T-helper 1 cell treated with Interleukin-12 subunit alpha and Interleukin-12 subunit beta and Interleukin-4 antibody, amounts not matched to agents 30 μg/mL and 1 μg/mL, for 36 hours (primary cell): Measurements from ENCODE around the gene GPR158.

Experiments
- H3K27ac Mint-ChIP-seq: one replicate; pipeline ENCODE4 v1.8.0; 2021; ENCODE audit warnings: mild to moderate bottlenecking, mixed read lengths
- H3K27me3 Mint-ChIP-seq: one replicate; pipeline ENCODE4 v1.8.0; 2021; ENCODE audit warnings: low read depth, mixed read lengths
- H3K36me3 Mint-ChIP-seq: one replicate; pipeline ENCODE4 v1.8.0; 2021; ENCODE audit warnings: low read depth, mixed read lengths
- H3K4me1 Mint-ChIP-seq: one replicate; pipeline ENCODE4 v1.8.0; 2021; ENCODE audit warnings: low read depth, mixed read lengths
- H3K4me3 Mint-ChIP-seq: one replicate; pipeline ENCODE4 v1.8.0; 2021; ENCODE audit warnings: mild to moderate bottlenecking, moderate library complexity, mixed read lengths
- H3K9me3 Mint-ChIP-seq: one replicate; pipeline ENCODE4 v1.8.0; 2021; ENCODE audit warnings: mixed read lengths

GPR158 gene

DNA sequence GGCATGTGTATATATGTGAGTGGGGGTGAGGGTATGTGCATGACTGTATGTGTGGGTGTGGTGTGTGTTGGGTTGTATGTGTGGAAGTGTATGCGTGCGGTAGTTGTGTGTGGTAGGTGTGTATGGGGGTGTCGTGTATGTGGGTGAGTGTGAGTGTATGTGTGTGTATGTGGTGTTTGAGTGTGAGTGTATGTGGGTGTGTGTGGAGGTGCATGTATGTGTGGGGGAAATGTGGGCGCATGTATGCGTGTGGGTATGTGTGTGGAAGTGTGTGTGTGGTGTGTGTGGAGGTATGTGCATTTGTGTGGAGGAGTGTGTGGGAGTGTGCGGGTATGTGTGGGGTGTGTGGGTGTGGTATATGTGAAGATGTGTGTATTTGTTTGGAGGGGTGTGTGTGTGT lies 269.5 kb downstream of the GPR158 start:
- Mint-ChIP-seq H3K36me3 (no peaks in the 10 kb centered on the region), H3K27ac (no peak overlapping the region), H3K27me3 (no peaks in the 10 kb centered on the region), H3K4me3 (no peak overlapping the region), H3K9me3 (peaks cover 17% of the 10 kb centered on the region), H3K4me1 (no peaks in the 10 kb centered on the region)

DNA sequence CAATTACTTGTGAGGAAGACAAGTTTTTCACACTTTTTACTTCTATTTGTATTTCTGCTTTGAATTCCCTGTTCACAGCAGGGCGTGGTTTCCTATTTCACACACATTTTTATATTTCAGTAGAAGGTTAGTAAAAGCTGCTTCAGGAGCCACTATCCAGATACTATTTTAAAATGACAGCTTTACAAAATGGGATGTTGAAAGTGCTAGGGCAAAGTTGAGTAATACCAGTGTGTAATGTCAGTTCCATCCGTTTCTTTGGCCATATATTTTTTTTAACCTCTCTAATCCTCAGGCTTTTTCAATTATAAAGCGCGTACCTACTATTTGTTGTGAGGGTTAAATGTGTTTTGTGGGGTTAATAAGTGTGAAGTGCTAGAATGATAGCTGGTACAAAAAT lies 276.6 kb downstream of the GPR158 start:
- Mint-ChIP-seq H3K27me3 (no peaks in the 10 kb centered on the region), H3K27ac (no peak overlapping the region), H3K4me3 (no peak overlapping the region), H3K4me1 (no peaks in the 10 kb centered on the region), H3K36me3 (no peaks in the 10 kb centered on the region), H3K9me3 (peaks cover 24% of the 10 kb centered on the region)

DNA sequence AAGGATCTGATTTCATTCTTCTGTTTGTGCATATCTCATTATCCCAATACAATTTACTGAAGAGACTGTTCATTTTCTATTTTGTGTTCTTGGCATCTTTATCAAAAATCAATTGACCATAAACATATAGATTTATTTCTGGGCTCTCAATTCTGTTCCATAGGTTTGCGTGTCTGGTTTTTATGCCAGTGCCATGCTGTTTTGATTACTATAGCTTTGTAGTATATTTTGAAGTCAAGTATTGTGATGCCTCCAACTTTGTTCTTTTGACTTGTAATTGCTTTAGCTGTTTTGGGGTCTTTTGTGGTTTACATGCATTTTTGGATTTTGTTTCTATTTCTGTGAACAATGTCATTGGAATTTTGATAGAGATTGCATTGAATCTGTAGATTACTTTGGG lies 278.8 kb downstream of the GPR158 start:
- Mint-ChIP-seq H3K27ac (no peak overlapping the region), H3K4me1 (no peaks in the 10 kb centered on the region)

DNA sequence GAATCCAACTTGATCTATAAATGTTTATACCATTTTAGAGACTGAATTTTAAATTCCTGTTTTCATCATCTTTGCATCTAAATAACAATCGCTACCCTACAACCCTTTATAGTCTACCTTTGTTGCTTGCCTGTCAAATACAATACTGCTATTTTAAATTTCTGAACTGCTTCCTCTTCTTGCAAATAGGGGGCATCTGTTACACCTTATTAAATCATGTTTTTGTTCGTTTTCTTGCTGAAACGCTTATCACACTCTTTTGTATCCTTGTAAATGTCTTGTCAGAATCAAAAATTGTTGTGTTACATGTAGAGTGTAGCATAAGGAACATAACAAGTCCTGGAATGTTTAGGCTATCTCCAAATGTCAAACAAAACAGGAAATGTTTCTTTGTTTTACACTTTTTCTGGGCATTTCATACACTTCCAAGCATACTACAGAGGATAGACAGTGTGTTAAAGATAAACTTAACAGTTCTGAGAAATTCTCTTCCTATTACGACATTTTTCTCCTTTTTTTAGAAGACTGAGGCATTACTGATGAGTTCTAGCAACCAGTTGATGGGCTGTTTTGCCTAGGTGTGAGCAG lies 281.3 kb downstream of the GPR158 start:
- Mint-ChIP-seq H3K36me3 (no peaks in the 10 kb centered on the region), H3K27ac (no peak overlapping the region), H3K4me1 (no peaks in the 10 kb centered on the region), H3K9me3 (peaks cover 16% of the 10 kb centered on the region), H3K4me3 (no peak overlapping the region), H3K27me3 (no peaks in the 10 kb centered on the region)

More for the DNA sequence above, 278.8 kb downstream of the GPR158 start:
- Mint-ChIP-seq H3K36me3 (no peaks in the 10 kb centered on the region), H3K27me3 (no peaks in the 10 kb centered on the region), H3K4me3 (no peak overlapping the region), H3K9me3 (peaks cover 24% of the 10 kb centered on the region)

DNA sequence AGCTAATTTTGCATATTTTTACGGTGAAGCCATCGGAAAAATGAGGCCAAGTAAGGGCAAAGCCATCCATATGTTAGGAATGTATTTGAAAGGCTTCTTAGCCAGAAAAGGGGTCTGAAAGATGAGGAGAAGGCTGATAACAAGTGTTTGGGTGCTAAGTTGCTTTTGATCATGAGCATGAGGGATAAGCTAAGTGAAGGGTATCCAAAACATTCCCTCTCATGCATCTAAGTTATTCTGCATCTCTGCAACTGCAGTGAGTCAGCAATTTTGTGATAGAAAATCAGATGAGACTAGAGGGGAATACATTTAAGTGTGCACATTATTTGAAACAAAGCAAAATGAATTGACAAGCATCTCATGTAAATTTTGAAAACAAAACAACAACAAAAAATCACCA lies 282.8 kb downstream of the GPR158 start:
- no peak overlapping the region for H3K27ac Mint-ChIP-seq
- no peak overlapping the region for H3K4me3 Mint-ChIP-seq
- peaks cover 21% of the 10 kb centered on the region for H3K9me3 Mint-ChIP-seq
- no peaks in the 10 kb centered on the region for H3K4me1 Mint-ChIP-seq
- no peaks in the 10 kb centered on the region for H3K27me3 Mint-ChIP-seq
- H3K36me3 Mint-ChIP-seq: no peaks in the 10 kb centered on the region

GRCh38 chr10:25465582-25466372 lies 291.0 kb downstream of the GPR158 start:
- H3K36me3 Mint-ChIP-seq: no peaks in the 10 kb centered on the region
- no peak overlapping the region for H3K4me3 Mint-ChIP-seq
- no peaks in the 10 kb centered on the region for H3K27me3 Mint-ChIP-seq
- peaks cover 23% of the 10 kb centered on the region for H3K9me3 Mint-ChIP-seq
- no peak overlapping the region for H3K27ac Mint-ChIP-seq
- H3K4me1 Mint-ChIP-seq: no peaks in the 10 kb centered on the region

DNA sequence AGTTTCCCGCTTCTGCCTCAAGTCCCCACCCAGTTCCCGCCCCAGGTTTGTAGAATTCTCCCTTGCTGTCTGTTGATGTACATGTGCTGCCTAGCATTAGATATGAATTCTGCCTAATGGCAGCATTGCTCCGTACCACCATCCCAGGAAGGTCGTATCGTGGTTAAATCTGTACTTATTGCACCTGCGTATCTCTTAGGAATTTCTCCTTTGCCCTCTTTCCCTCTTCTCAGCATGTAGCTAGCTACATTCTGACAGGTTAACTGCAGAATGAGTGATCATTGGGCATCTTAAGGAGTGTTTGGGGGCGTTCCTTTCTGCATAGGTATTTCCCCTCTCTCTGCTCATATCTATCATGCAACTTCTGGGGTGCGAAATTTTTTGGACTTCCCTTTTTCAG lies 293.1 kb downstream of the GPR158 start:
- Mint-ChIP-seq H3K4me1 (no peaks in the 10 kb centered on the region), H3K27me3 (no peaks in the 10 kb centered on the region), H3K27ac (no peak overlapping the region), H3K4me3 (no peak overlapping the region), H3K9me3 (peaks cover 18% of the 10 kb centered on the region), H3K36me3 (no peaks in the 10 kb centered on the region)

DNA sequence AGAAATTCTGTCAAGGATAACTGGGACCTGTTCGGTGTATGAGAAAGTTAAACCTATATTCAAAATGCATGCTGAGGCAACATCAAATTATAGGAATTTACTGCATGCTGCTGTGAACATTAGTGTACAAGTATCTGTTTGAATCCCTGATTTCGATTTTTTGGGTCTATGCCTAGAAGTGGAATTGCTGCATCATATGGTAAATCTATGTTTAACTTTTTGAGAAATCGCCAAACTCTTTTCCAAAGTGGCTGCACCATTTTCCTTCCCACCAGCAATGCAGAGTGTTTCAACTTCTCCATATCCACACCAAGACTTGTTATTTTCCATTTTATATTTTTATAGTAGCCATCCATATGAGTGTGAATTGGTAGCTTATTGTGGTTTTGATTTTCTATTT lies 306.7 kb downstream of the GPR158 start:
- Mint-ChIP-seq H3K27me3 (no peaks in the 10 kb centered on the region), H3K36me3 (no peaks in the 10 kb centered on the region), H3K9me3 (peaks cover 21% of the 10 kb centered on the region), H3K4me1 (no peaks in the 10 kb centered on the region), H3K27ac (no peak overlapping the region), H3K4me3 (no peak overlapping the region)

- no peak overlapping the region for H3K27ac Mint-ChIP-seq
- no peaks in the 10 kb centered on the region for H3K27me3 Mint-ChIP-seq
- peaks cover 26% of the 10 kb centered on the region for H3K9me3 Mint-ChIP-seq
- H3K4me1 Mint-ChIP-seq: no peaks in the 10 kb centered on the region
- H3K4me3 Mint-ChIP-seq: no peak overlapping the region
- H3K36me3 Mint-ChIP-seq: no peaks in the 10 kb centered on the region
Observed at GRCh38 chr10:25483999-25484398, 309.2 kb downstream of the GPR158 start.

GRCh38 chr10:25487266-25487665 lies 312.5 kb downstream of the GPR158 start:
- H3K4me3 Mint-ChIP-seq: no peak overlapping the region
- no peaks in the 10 kb centered on the region for H3K36me3 Mint-ChIP-seq
- no peak overlapping the region for H3K27ac Mint-ChIP-seq
- H3K27me3 Mint-ChIP-seq: no peaks in the 10 kb centered on the region
- H3K4me1 Mint-ChIP-seq: no peaks in the 10 kb centered on the region
- peaks cover 13% of the 10 kb centered on the region for H3K9me3 Mint-ChIP-seq

GRCh38 chr10:25492040-25492439 lies 317.2 kb downstream of the GPR158 start:
- Mint-ChIP-seq H3K27ac (no peak overlapping the region), H3K36me3 (no peaks in the 10 kb centered on the region), H3K4me3 (no peak overlapping the region), H3K27me3 (no peaks in the 10 kb centered on the region), H3K4me1 (no peaks in the 10 kb centered on the region), H3K9me3 (peaks cover 8% of the 10 kb centered on the region)

DNA sequence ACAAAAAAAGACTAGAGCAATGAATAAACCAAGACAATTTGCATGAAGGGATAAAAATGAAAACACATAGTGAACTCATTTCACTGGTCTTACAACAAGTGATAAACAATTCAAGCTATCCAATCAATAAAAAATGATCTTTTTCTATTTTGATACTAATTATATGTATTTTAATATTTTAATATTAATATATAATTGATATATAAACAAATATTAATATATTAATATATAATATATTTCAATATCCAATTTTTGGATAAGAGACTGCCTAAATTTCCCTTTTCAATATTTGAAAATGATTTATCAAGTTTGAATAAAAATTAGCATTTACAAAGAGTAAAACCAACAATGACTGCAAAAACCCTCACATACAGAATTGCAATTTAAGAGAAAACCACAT lies 317.9 kb downstream of the GPR158 start:
- Mint-ChIP-seq H3K27ac (no peak overlapping the region), H3K9me3 (peaks cover 8% of the 10 kb centered on the region), H3K4me1 (no peaks in the 10 kb centered on the region), H3K27me3 (no peaks in the 10 kb centered on the region), H3K4me3 (no peak overlapping the region), H3K36me3 (no peaks in the 10 kb centered on the region)

- peaks cover 8% of the 10 kb centered on the region for H3K9me3 Mint-ChIP-seq
- H3K4me3 Mint-ChIP-seq: no peak overlapping the region
- H3K27ac Mint-ChIP-seq: no peak overlapping the region
- H3K27me3 Mint-ChIP-seq: no peaks in the 10 kb centered on the region
- no peaks in the 10 kb centered on the region for H3K4me1 Mint-ChIP-seq
- no peaks in the 10 kb centered on the region for H3K36me3 Mint-ChIP-seq
Observed at GRCh38 chr10:25493122-25493893, 318.5 kb downstream of the GPR158 start.

- Mint-ChIP-seq H3K9me3 (peaks cover 3% of the 10 kb centered on the region), H3K36me3 (no peaks in the 10 kb centered on the region), H3K4me3 (no peak overlapping the region), H3K4me1 (no peaks in the 10 kb centered on the region), H3K27me3 (no peaks in the 10 kb centered on the region), H3K27ac (no peak overlapping the region)
Observed at GRCh38 chr10:25497246-25497645, 322.4 kb downstream of the GPR158 start.

- Mint-ChIP-seq H3K4me1 (no peaks in the 10 kb centered on the region), H3K9me3 (peaks cover 3% of the 10 kb centered on the region), H3K27me3 (no peaks in the 10 kb centered on the region), H3K4me3 (no peak overlapping the region), H3K27ac (no peak overlapping the region), H3K36me3 (no peaks in the 10 kb centered on the region)
Observed at GRCh38 chr10:25498645-25499044, 323.8 kb downstream of the GPR158 start.
